Endothelial cell of umbilical vein (primary cell): Measurements from ENCODE around the gene DOCK8.

Experiments
- EZH2 ChIP-seq: IDR thresholded peaks from 2 replicates; pipeline ENCODE4 v1.6.1; 2012; ENCODE audit warnings: borderline replicate concordance, low read depth, mild to moderate bottlenecking, moderate library complexity, low read length, inconsistent platforms; ENCODE audit not compliant: severe bottlenecking
- MAX ChIP-seq: IDR thresholded peaks from 2 replicates; pipeline ENCODE4 v1.6.1; 2011; ENCODE audit not compliant: insufficient read depth, insufficient read length
- POLR2A ChIP-seq: IDR thresholded peaks from 2 replicates; pipeline ENCODE4 v1.6.1; 2012; ENCODE audit warnings: low read depth, mild to moderate bottlenecking, control low read depth, low read length
- POLR2AphosphoS5 ChIP-seq: IDR thresholded peaks from 2 replicates; pipeline ENCODE4 v1.6.1; 2012; ENCODE audit warnings: low read depth, mild to moderate bottlenecking, control low read depth, low read length, moderate library complexity; ENCODE audit not compliant: insufficient read depth

DNA sequence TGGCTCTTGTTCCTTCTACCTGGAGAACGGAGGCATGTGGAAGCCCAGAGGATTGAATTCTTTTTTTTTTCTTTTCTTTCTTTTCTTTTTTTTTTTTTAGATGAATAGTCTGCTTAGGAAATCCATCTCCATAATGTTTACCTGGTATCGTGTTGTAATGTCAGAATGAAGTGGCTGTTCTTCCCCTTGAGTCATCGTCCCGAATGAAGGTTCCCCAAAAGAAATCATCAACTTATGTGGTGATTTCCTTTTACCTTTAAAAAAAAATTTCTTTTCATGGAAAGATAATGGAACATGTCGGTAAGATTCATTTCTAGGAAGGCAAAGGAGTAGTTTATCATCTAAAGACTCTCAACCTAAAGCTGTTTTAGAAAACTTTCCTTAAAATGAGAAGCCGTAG is 59.7 kb downstream of the DOCK8 start:
- TF ChIP-seq MAX (no peak), POLR2AphosphoS5 (no peak), EZH2 (no peak), POLR2A (no peak)
